ENCODE data around the gene RIPOR3.

DNA sequence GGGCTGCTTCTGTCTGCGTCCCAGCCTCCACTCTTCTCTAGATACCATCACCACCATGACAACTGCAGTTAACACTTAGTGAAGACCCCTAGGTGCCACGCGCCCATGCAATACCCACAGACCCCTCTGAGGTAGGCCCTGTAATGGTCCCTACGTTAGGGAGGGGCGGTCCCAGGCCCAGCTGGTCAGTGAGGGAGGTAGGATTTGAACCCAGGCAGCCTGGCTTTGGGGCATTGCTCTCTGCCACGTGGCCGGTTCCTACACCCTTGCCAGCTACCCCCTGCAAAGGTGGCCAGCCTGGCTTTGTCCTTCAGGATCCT lies 18.2 kb downstream of the RIPOR3 start:
- TF ChIP-seq POLR2A (IDR thresholded peaks at IDR 0.05; ENCODE audit: low read depth, low read length) (no peak), POLR2AphosphoS5 (IDR thresholded peaks at IDR 0.05; ENCODE audit: low read depth, low read length) (no peak), TAF1 (IDR thresholded peaks at IDR 0.05; ENCODE audit: borderline replicate concordance, low read depth, low read length) (no peak)
